Cardiac ventricle fibroblast (primary cell): ENCODE data around the gene RNU6-7. TPM values are rescaled to one million over a fixed set of nuclear protein-coding genes. Genes with fewer than 3 reads are reported as not detected.

Source experiments
- total RNA-seq: library from RNA; depleted of rRNA; stranded (reverse); fragments of >200 nt; gene quantifications from 2 replicates; pipeline ENCODE4 v1.2.3, GENCODE V29; 2015

RNU6-7 gene
- total RNA-seq, result not detected in 2 replicates

GRCh38 chr14:32201816-32202490 is at the start of gene RNU6-7:
Gene RNU6-7 (plus strand): TSS chr14:32202045.

DNA sequence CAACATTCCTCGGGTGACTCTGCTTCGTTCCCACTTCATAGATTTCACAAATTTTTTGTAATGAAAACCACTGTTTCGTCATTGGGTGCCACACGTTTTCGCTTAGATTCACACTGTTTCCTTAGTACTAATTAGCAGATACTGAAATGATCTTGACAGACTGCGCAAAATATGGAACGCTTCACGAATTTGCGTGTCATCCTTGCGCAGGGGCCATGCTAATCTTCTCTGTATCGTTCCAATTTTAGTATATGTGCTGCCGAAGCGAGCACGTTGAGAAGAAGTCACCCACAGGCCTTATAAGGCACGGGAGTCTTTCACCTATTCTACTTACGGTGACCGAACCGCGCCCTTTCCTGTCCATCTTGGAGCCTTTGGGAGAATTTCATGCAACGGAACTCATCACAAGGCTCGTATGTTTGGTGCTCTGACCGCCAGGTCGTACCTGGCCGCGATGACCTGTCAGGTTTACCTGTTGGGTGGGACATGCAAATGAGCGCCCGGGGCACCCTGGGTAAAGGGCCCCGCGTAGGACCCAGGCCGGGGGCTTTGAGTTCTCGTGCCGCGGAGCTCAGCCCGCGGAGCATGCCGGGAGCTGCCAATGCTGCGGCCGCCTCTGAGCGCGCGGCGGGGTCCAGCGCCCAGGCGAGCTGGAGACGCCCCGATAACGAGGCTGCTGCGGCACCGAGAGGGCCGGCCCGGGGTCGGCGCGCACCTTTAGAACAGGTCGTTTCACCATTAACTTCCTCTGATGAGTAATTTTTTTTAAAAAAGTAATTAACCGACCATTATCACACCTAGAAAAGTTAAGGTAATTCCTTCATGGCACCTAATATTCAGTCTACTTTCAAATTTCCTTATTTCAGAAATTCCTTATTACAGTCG is 1.4 kb downstream of the RNU6-7 start, which contains the start of gene RNU6-8:
Gene RNU6-8, minus strand, starts transcription at position 272 of the 885 bp plus-strand sequence.

Other genes starting within 250 kb of the RNU6-7 start
- gene ARHGAP5, start 124.7 kb upstream of the RNU6-7 start, total RNA-seq, result 35.5 and 46.2 TPM in 2 replicates
- gene RNU6-8, start 1.2 kb downstream of the RNU6-7 start, total RNA-seq, result not detected in 2 replicates
- gene AKAP6, start 127.3 kb downstream of the RNU6-7 start, total RNA-seq, result 0.05 and 1.00 TPM in 2 replicates